Lung (tissue), 12 donors: ENCODE data around the gene PAK1. TPM values are rescaled to one million over a fixed set of nuclear protein-coding genes. Genes with fewer than 3 reads are reported as not detected.

Experiments used
- ATAC-seq: fragments of 200-7000 bp; cut with Tn5 transposase; one replicate; pipeline ENCODE4 v1.9.1; 2020; ENCODE audit warnings: moderate number of reproducible peaks; ENCODE audit not compliant: insufficient read depth, low FRiP score
- DNase-seq, 3 donors: peaks; one replicate each; pipeline ENCODE4 v3.0.0-alpha.2; 2013 to 2017
- H3K27ac ChIP-seq, 2 donors: one replicate each; pipeline ENCODE4 v1.5.1; 2013; ENCODE audit warnings: mild to moderate bottlenecking in 2 of 2, moderate library complexity in 2 of 2, control low read depth in 1 of 2, inconsistent platforms in 1 of 2, low read depth in 1 of 2, low read length in 1 of 2
- H3K27me3 ChIP-seq, 3 donors: one replicate each; pipeline ENCODE4 v1.5.1; 2013; ENCODE audit warnings: low read length in 2 of 3; ENCODE audit not compliant: control insufficient read depth in 3 of 3, insufficient read depth in 3 of 3
- H3K36me3 ChIP-seq, 4 donors: one replicate each; pipeline ENCODE4 v1.5.1; 2013; ENCODE audit warnings: low read length in 4 of 4, mild to moderate bottlenecking in 1 of 4, moderate library complexity in 1 of 4; ENCODE audit not compliant: control insufficient read depth in 4 of 4, insufficient read depth in 4 of 4
- H3K4me1 ChIP-seq, 5 donors: one replicate each; pipeline ENCODE4 v1.5.1; 2013; ENCODE audit warnings: low read length in 5 of 5, mild to moderate bottlenecking in 2 of 5, moderate library complexity in 1 of 5; ENCODE audit not compliant: control insufficient read depth in 5 of 5, insufficient read depth in 5 of 5
- H3K4me3 ChIP-seq: one replicate; pipeline ENCODE4 v1.5.1; 2013; ENCODE audit warnings: mild to moderate bottlenecking, control low read depth, moderate library complexity
- H3K9ac ChIP-seq, 2 donors: one replicate each; pipeline ENCODE4 v1.5.1; 2013; ENCODE audit warnings: low read length in 2 of 2, control low read depth in 1 of 2; ENCODE audit not compliant: insufficient read depth in 1 of 2
- H3K9me3 ChIP-seq, 4 donors: one replicate each; pipeline ENCODE4 v1.5.1; 2013; ENCODE audit warnings: low read length in 3 of 4, mild to moderate bottlenecking in 1 of 4, moderate library complexity in 1 of 4; ENCODE audit not compliant: control insufficient read depth in 4 of 4, insufficient read depth in 3 of 4
- WGBS, 2 donors: extraction: QIAGEN DNeasy Blood & Tissue Kit; methylation state at CpG; one replicate each; pipeline ENCODE4 v1.1.7; 2013; 5-methylcytosine and 5-hydroxymethylcytosine counted together
- polyA plus RNA-seq, 2 donors: library from polyadenylated mRNA; stranded (reverse); fragments of 200-250 nt; gene quantifications; one replicate each; pipeline ENCODE4 v1.2.1, GENCODE V29; 2013
- total RNA-seq, 2 donors: library from RNA; depleted of rRNA in 1 of 2; stranded (reverse); fragments of >200 nt in 1 of 2; gene quantifications; one replicate each; pipeline ENCODE4 v1.2.1, GENCODE V29; 2014 to 2021
- TF ChIP-seq, protein P1 (sequence below): IDR thresholded peaks from 2 replicates; pipeline ENCODE4 v1.5.1; 2012; ENCODE audit warnings: mild to moderate bottlenecking; ENCODE audit errors: control extremely low read depth, extremely low read depth
- donor health status: control.
- donor health status: control.
- donor health status: Bipolar disorder and iron deficiency.
- donor health status: healthy.
- donor health status: DM: yes; HTN: yes; CAD: no.

PAK1 gene
- total and polyA plus RNA-seq, 4 donors: 8.4 to 70.6 (median 29.8) TPM

- Histone ChIP-seq H3K9ac (no peak overlapping the region), H3K9me3 (no peaks in the 10 kb centered on the region), H3K27ac (no peak overlapping the region), H3K4me3 (no peak overlapping the region), H3K36me3 (peaks cover 0 to 5% (median 2%) of the 10 kb centered on the region in 4 donors), H3K27me3 (no peaks in the 10 kb centered on the region), H3K4me1 (peaks cover 0 to 2% (median 0%) of the 10 kb centered on the region in 5 donors)
- 77 to 80% methylated on average over 2 of the region's 2 CpGs for WGBS, 2 donors
- ATAC-seq (no peak), DNase-seq (peak; percentile 42 to 72 (median 62))
- TF ChIP-seq, protein P1, sequence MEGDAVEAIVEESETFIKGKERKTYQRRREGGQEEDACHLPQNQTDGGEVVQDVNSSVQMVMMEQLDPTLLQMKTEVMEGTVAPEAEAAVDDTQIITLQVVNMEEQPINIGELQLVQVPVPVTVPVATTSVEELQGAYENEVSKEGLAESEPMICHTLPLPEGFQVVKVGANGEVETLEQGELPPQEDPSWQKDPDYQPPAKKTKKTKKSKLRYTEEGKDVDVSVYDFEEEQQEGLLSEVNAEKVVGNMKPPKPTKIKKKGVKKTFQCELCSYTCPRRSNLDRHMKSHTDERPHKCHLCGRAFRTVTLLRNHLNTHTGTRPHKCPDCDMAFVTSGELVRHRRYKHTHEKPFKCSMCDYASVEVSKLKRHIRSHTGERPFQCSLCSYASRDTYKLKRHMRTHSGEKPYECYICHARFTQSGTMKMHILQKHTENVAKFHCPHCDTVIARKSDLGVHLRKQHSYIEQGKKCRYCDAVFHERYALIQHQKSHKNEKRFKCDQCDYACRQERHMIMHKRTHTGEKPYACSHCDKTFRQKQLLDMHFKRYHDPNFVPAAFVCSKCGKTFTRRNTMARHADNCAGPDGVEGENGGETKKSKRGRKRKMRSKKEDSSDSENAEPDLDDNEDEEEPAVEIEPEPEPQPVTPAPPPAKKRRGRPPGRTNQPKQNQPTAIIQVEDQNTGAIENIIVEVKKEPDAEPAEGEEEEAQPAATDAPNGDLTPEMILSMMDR: no peak
Observed at GRCh38 chr11:77322506-77322905, 151.4 kb downstream of the PAK1 start.

- 90 to 100% methylated on average over 1 of the region's 1 CpG for WGBS, 2 donors
- Histone ChIP-seq H3K9ac (no peak overlapping the region), H3K27ac (no peak overlapping the region), H3K27me3 (no peaks in the 10 kb centered on the region), H3K4me3 (no peak overlapping the region), H3K4me1 (peaks cover 0 to 17% (median 0%) of the 10 kb centered on the region in 5 donors), H3K36me3 (peaks cover 0 to 4% (median 2%) of the 10 kb centered on the region in 4 donors), H3K9me3 (no peaks in the 10 kb centered on the region)
- DNase-seq (no peak), ATAC-seq (no peak)
- TF ChIP-seq, protein P1: no peak
Observed at GRCh38 chr11:77320351-77320750, 153.5 kb downstream of the PAK1 start.

DNA sequence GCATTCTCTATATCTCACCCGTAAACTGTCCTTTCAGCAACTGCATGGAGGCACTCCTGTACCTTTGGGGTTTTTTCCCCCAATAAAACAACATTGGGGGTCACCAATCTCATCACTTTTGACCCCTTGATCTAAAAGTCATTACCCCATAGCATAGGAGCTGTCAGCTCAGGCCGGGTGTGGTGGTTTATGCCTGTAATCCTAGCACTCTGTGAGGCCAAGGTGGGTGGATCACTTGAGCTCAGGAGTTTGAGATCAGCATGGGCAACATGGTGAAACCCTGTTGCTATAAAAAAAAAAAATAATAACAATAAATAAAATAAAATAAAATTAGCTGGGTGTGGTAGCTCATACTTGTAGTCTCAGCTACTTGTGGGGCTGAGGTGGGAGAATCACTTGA, 155.3 kb downstream of the PAK1 start:
- Histone ChIP-seq H3K9ac (no peak overlapping the region), H3K9me3 (no peaks in the 10 kb centered on the region), H3K27me3 (peaks cover 0 to 2% (median 0%) of the 10 kb centered on the region in 3 donors), H3K36me3 (peaks cover 0 to 4% (median 2%) of the 10 kb centered on the region in 4 donors), H3K27ac (no peak overlapping the region), H3K4me3 (no peak overlapping the region), H3K4me1 (peaks cover 0 to 17% (median 0%) of the 10 kb centered on the region in 5 donors)
- 91 to 94% methylated on average over 2 of the region's 2 CpGs for WGBS, 2 donors
- DNase-seq: no peak
- TF ChIP-seq, protein P1: no peak
- ATAC-seq: no peak

DNA sequence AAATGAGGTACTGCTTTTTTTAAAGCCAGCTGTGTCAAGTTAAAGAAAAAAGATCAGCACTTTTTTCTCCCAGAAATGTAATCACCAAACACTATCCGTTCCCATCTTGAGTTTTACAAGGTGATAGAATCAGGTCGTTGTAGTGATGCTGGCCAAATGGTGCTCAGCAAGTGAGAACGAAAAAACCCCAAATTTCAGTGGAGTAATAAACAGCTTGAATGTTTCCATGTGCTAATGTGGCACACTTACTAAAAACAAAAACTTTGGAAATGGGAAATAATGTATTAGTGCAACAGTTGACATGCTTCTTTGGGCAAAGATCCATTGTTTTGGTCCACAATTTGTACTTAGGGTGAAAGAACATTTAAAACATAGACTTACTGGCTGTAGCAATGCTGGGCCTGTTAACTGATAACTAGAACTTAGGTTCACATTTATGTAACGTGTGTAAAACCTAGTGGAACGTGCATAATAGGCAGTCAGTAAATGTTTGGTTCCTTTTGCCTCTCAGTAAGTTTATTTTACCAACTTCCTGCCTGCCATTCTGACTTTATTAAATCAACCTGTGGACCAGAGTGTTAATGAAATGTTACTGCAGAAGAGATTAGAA, 157.1 kb downstream of the PAK1 start:
- peaks cover 0 to 2% (median 0%) of the 10 kb centered on the region in 3 donors for H3K27me3 ChIP-seq
- peaks cover 0 to 17% (median 0%) of the 10 kb centered on the region in 5 donors for H3K4me1 ChIP-seq
- no peak overlapping the region for H3K9ac ChIP-seq
- TF ChIP-seq, protein P1: no peak
- WGBS, 2 donors: 53 to 74% methylated on average over 5 of the region's 5 CpGs
- H3K36me3 ChIP-seq: no peaks in the 10 kb centered on the region
- ATAC-seq (no peak), DNase-seq (peak in 2 of 3 donors; percentile 72 to 81)
- no peak overlapping the region for H3K27ac ChIP-seq
- H3K4me3 ChIP-seq: no peak overlapping the region
- H3K9me3 ChIP-seq: no peaks in the 10 kb centered on the region
